ENCODE measurements around the gene MCF2L. TPM values are rescaled to one million over a fixed set of nuclear protein-coding genes. Genes with fewer than 3 reads are reported as not detected.

MCF2L gene
- polyA plus RNA-seq, 2 of the 4 experiments (the other 2 are of a cell fraction): 0.36 to 0.92 TPM

- FAIRE-seq (no peak), DNase-seq (ENCODE audit: low read depth in 1 of 2, low spot score in 1 of 2) (no peak), ATAC-seq (no peak)
- no peaks in the 10 kb centered on the region for H3K4me1 ChIP-seq
- no peak overlapping the region for H3K27ac ChIP-seq
- H3K4me2 ChIP-seq: no peak overlapping the region
- no peaks in the 10 kb centered on the region for H3K9me3 ChIP-seq
- no peak for TF ChIP-seq RARB (CRISPR knock-in tag; IDR thresholded peaks at IDR 0.05)
- no peak for TF ChIP-seq BCL3 (IDR thresholded peaks at IDR 0.05)
- TF ChIP-seq ZC3H11A (IDR thresholded peaks at IDR 0.05): no peak
- no peak for TF ChIP-seq EHF (CRISPR knock-in tag; IDR thresholded peaks at IDR 0.05)
- TF ChIP-seq MAFK (IDR thresholded peaks at IDR 0.05; ENCODE audit: partially characterized antibody): no peak
- POLR2A ChIA-PET: no interaction called here
- no peak overlapping the region for H3K4me3 ChIP-seq
- CTCF ChIA-PET: interaction anchor here (1.3 kb wide), 1 partner anchor 12 kb away, joined by 3 read pairs; no protein-coding TSS in a partner anchor
- 65% methylated on average over 8 of the region's 13 CpGs for WGBS (ENCODE audit: missing lambda C conversion rate)
Measured at GRCh38 chr13:113040597-113041292, 71.7 kb downstream of the MCF2L start.

GRCh38 chr13:113041293-113041690, 72.3 kb downstream of the MCF2L start:
- no CpG with 5 or more reads among the region's 11 CpGs for WGBS (ENCODE audit: missing lambda C conversion rate)
- POLR2A ChIA-PET: no interaction called here
- H3K27ac ChIP-seq: no peak overlapping the region
- H3K4me1 ChIP-seq: no peaks in the 10 kb centered on the region
- no peaks in the 10 kb centered on the region for H3K9me3 ChIP-seq
- CTCF ChIA-PET: interaction anchor here (1.3 kb wide), 1 partner anchor 13 kb away, joined by 3 read pairs; no protein-coding TSS in a partner anchor
- no peak overlapping the region for H3K4me3 ChIP-seq
- DNase-seq (ENCODE audit: low read depth in 1 of 2, low spot score in 1 of 2) (no peak), ATAC-seq (no peak), FAIRE-seq (no peak)
- H3K4me2 ChIP-seq: no peak overlapping the region
- TF ChIP-seq TP53 (CRISPR knock-in tag; IDR thresholded peaks at IDR 0.05): no peak
- TF ChIP-seq USF2 (IDR thresholded peaks at IDR 0.05): peak; percentile 72
- no peak for TF ChIP-seq ELK1 (IDR thresholded peaks at IDR 0.05; ENCODE audit: low read depth, low read length)

GRCh38 chr13:113041896-113042295, 72.9 kb downstream of the MCF2L start:
- Histone ChIP-seq H3K9me3 (no peaks in the 10 kb centered on the region), H3K4me1 (no peaks in the 10 kb centered on the region), H3K4me2 (no peak overlapping the region), H3K4me3 (no peak overlapping the region), H3K27ac (no peak overlapping the region)
- no peak for TF ChIP-seq POLR2AphosphoS2 (conservative IDR thresholded peaks at IDR 0.05; ENCODE audit: low read length)
- TF ChIP-seq HDAC2 (IDR thresholded peaks at IDR 0.05): no peak
- no peak for TF ChIP-seq RAD21 (conservative IDR thresholded peaks at IDR 0.05 in 1 of 2, IDR thresholded peaks at IDR 0.05 in 1 of 2)
- no peak for TF ChIP-seq REST (IDR thresholded peaks at IDR 0.05)
- no peak for TF ChIP-seq ZNF302 (CRISPR knock-in tag; IDR thresholded peaks at IDR 0.05)
- TF ChIP-seq EHF (CRISPR knock-in tag; IDR thresholded peaks at IDR 0.05): no peak
- no peak for TF ChIP-seq CEBPB (IDR thresholded peaks at IDR 0.05)
- WGBS (ENCODE audit: missing lambda C conversion rate): 77% methylated on average over 10 of the region's 15 CpGs
- ATAC-seq (no peak), FAIRE-seq (no peak), DNase-seq (ENCODE audit: low read depth in 1 of 2, low spot score in 1 of 2) (no peak)
- ChIA-PET CTCF (no interaction called here), POLR2A (no interaction called here)

All from A549 (cell line).